Cardiac muscle cell (in vitro differentiated cells and primary cell): Measurements from ENCODE around the gene TAL2. TPM values are rescaled to one million over a fixed set of nuclear protein-coding genes. Genes with fewer than 3 reads are reported as not detected.

Source experiments
- DNase-seq, 2 donors: peaks; one replicate each; pipeline versions ENCODE4 v3.0.0 to v3.0.0-alpha.2; 2010 to 2017; ENCODE audit warnings: low read depth in 1 of 2, low spot score in 1 of 2
- H3K27ac ChIP-seq: fragments of 200-600 bp; sonication (generic); 2 replicates; pipeline ENCODE4 v1.5.1; 2016
- H3K27me3 ChIP-seq: fragments of 200-600 bp; sonication (generic); 2 replicates; pipeline ENCODE4 v1.6.0; 2016; ENCODE audit warnings: control low read depth
- H3K36me3 ChIP-seq: fragments of 200-600 bp; sonication (generic); 2 replicates; pipeline ENCODE4 v1.5.1; 2016; ENCODE audit warnings: control low read depth
- H3K4me1 ChIP-seq: fragments of 200-600 bp; sonication (generic); 2 replicates; pipeline ENCODE4 v1.8.1; 2017; ENCODE audit warnings: low read depth, mild to moderate bottlenecking, mixed run types
- H3K4me3 ChIP-seq: fragments of 200-600 bp; sonication (generic); 2 replicates; pipeline ENCODE4 v1.5.1; 2016; ENCODE audit warnings: mild to moderate bottlenecking
- H3K9me3 ChIP-seq: fragments of 200-600 bp; sonication (generic); 2 replicates; pipeline ENCODE4 v1.5.1; 2017; ENCODE audit warnings: low read depth, mild to moderate bottlenecking, control low read depth
- polyA plus RNA-seq: library from polyadenylated mRNA; unstranded; fragments of >200 nt; fragmentation: Nextera tagmentation; extraction: Ambion mirVana; gene quantifications from 2 replicates; pipeline ENCODE4 v1.2.1, GENCODE V29; 2016
- total RNA-seq: library from RNA; depleted of rRNA; stranded (reverse); fragments of >200 nt; gene quantifications from 2 replicates; pipeline ENCODE4 v1.2.3, GENCODE V29; 2016
- TF ChIP-seq, protein P1 (sequence below): IDR thresholded peaks from 2 replicates; pipeline ENCODE4 v1.5.1; 2012; ENCODE audit warnings: low read depth, mild to moderate bottlenecking, low read length

TAL2 gene
- total and polyA plus RNA-seq, 2 experiments from 2014 or later = 0.73 TPM; not detected in 1

DNA sequence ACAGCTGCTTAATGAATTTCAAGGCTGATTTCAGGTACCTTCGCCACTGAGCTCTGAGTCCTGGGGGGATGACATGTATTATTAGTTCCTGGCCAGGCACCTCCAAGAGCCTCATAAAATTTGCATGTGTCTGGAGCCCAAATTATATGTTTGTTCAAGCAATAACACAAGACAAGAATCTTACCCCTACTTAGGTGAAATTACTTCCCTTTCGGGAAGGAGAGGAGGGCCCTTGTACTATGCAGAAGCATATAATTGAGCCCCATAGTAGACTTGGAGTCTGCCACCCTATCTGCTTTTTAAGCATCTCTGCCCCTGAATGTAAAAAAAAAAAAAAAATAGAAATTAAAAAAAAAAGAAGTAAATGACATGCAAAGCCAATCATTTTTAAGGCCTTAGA is 19.1 kb downstream of the TAL2 start:
- Histone ChIP-seq H3K27me3 (no peaks in the 10 kb centered on the region), H3K27ac (no peak overlapping the region), H3K4me1 (peaks cover 2% of the 10 kb centered on the region), H3K9me3 (no peaks in the 10 kb centered on the region), H3K36me3 (no peaks in the 10 kb centered on the region), H3K4me3 (no peak overlapping the region)
- DNase-seq = no peak
- TF ChIP-seq, protein P1, sequence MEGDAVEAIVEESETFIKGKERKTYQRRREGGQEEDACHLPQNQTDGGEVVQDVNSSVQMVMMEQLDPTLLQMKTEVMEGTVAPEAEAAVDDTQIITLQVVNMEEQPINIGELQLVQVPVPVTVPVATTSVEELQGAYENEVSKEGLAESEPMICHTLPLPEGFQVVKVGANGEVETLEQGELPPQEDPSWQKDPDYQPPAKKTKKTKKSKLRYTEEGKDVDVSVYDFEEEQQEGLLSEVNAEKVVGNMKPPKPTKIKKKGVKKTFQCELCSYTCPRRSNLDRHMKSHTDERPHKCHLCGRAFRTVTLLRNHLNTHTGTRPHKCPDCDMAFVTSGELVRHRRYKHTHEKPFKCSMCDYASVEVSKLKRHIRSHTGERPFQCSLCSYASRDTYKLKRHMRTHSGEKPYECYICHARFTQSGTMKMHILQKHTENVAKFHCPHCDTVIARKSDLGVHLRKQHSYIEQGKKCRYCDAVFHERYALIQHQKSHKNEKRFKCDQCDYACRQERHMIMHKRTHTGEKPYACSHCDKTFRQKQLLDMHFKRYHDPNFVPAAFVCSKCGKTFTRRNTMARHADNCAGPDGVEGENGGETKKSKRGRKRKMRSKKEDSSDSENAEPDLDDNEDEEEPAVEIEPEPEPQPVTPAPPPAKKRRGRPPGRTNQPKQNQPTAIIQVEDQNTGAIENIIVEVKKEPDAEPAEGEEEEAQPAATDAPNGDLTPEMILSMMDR = no peak

DNA sequence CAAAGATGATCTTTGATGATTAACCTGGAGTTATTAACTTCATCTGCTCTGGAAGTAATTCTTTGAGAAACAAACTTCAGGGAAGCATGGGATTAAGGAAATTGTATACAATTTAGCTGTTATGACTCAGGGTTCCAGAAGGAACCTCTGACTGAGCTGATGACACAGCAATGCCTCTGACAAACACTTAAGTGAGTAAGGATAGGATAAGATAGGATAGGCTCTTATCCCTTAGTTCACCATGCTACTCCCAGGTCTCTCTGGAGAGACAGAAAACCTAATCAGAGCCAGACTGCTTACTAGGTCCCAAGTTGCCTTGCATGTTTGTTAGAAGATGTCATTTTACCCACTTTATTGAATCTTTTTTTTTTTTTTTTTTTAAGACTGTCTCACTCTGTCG is 19.5 kb downstream of the TAL2 start:
- DNase-seq = peak in 1 of 2 donors; percentile 47

DNA sequence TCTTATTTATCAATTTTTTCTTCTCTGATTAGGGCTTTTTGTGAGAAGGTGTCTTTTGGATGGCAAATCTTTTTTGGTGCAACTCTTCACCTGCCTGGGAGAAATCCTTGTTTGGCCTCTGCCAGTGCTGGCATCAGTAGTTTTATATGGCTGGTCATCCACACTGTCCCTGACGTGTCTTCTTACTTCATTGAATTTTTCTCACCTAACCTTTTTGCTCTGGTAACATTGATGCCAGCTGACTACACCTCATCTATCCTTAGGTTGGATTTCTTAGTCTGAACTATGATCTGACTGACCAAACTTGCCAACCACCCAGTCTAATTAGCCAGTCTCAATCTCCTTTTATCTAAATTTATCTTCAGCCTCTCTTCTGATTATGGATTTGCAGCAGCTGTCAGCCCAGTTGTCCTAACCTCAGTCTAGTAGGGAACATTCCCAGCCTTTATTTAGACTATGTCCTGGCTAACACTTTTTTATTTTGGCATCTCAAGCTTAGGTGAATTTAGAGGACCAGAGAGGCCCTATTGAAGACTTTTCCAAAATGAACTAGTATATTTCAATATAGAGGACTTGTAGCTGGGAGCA is 21.5 kb downstream of the TAL2 start:
- Histone ChIP-seq H3K36me3 (no peaks in the 10 kb centered on the region), H3K9me3 (no peaks in the 10 kb centered on the region), H3K27ac (no peak overlapping the region), H3K27me3 (no peaks in the 10 kb centered on the region), H3K4me1 (no peaks in the 10 kb centered on the region), H3K4me3 (no peak overlapping the region)
- TF ChIP-seq, protein P1 = no peak
- no peak for DNase-seq

More for the DNA sequence above, 19.5 kb downstream of the TAL2 start:
- no peaks in the 10 kb centered on the region for H3K27me3 ChIP-seq
- no peak overlapping the region for H3K27ac ChIP-seq
- no peaks in the 10 kb centered on the region for H3K36me3 ChIP-seq
- TF ChIP-seq, protein P1 = no peak
- no peaks in the 10 kb centered on the region for H3K9me3 ChIP-seq
- no peak overlapping the region for H3K4me3 ChIP-seq
- H3K4me1 ChIP-seq = no peaks in the 10 kb centered on the region

DNA sequence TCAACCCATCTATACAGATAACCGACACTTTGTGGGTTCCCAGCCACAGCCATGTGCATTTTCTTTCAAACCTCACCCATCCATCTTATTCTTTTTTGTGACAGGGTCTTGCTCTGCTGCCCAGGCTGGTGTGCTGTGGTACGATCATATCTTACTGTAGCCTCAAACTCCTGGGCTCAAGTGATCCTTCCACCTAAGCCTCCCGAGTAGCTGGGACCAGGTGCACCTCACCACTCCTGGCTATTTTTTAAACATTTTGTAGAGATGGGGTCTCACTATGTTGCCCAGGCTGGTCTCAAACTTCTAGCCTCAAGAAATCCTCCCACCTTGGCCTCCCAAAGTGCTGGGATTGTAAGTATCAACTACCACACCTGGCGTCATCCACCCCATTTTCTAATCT is 24.7 kb downstream of the TAL2 start:
- Histone ChIP-seq H3K9me3 (no peaks in the 10 kb centered on the region), H3K4me3 (no peak overlapping the region), H3K36me3 (no peaks in the 10 kb centered on the region), H3K4me1 (no peaks in the 10 kb centered on the region), H3K27me3 (peaks cover 12% of the 10 kb centered on the region), H3K27ac (no peak overlapping the region)
- DNase-seq = no peak
- TF ChIP-seq, protein P1 = no peak

DNA sequence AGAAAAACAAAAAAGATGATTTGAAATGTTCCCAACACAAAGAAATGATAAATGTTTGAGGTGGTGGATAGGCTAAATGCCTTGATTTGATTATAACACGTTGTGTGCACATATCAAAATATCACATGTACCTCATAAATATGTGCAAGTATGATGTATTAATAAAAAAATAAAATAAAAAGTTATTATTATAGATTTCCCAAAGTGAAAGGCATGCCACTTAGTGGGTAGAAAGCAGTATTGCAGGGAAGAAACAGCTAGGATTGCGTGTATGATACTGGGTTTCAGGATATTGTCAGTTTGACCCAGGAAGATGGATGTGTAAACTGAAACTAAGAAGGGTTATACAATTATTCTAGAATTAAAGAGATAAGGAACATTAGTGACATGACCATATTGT is 28.5 kb downstream of the TAL2 start:
- no peaks in the 10 kb centered on the region for H3K9me3 ChIP-seq
- no peaks in the 10 kb centered on the region for H3K36me3 ChIP-seq
- H3K27me3 ChIP-seq = peaks cover 35% of the 10 kb centered on the region

More for the DNA sequence above, 28.5 kb downstream of the TAL2 start:
- peaks cover 6% of the 10 kb centered on the region for H3K4me1 ChIP-seq
- DNase-seq = peak in 1 of 2 donors; percentile 23
- TF ChIP-seq, protein P1 = peak; percentile 65
- no peak overlapping the region for H3K27ac ChIP-seq
- no peak overlapping the region for H3K4me3 ChIP-seq
